IPS-18a (cell line): ENCODE measurements around the gene RIPK3.
"Not testable (repeated sequence)": the region's sequence is repeated elsewhere in the genome, so short reads cannot be mapped to it uniquely, and the experiment has no call there.

Source experiments
- H3K27ac ChIP-seq: one replicate; pipeline ENCODE4 v1.5.1; 2013; ENCODE audit warnings: low read length
- H3K27me3 ChIP-seq: one replicate; pipeline ENCODE4 v1.6.1; 2013; ENCODE audit warnings: mild to moderate bottlenecking, low read length; ENCODE audit not compliant: control insufficient read depth, insufficient read depth
- H3K36me3 ChIP-seq: one replicate; pipeline ENCODE4 v1.6.1; 2013; ENCODE audit warnings: low read depth, low read length; ENCODE audit not compliant: control insufficient read depth
- H3K4me1 ChIP-seq: one replicate; pipeline ENCODE4 v1.6.1; 2013; ENCODE audit warnings: low read depth, low read length; ENCODE audit not compliant: control insufficient read depth
- H3K4me3 ChIP-seq: one replicate; pipeline ENCODE4 v1.5.1; 2013; ENCODE audit warnings: low read length
- H3K9ac ChIP-seq: one replicate; pipeline ENCODE4 v1.6.1; 2013; ENCODE audit warnings: mild to moderate bottlenecking, low read length, moderate library complexity
- H3K9me3 ChIP-seq: one replicate; pipeline ENCODE4 v1.6.1; 2013; ENCODE audit warnings: low read depth, low read length; ENCODE audit not compliant: control insufficient read depth

Gene RIPK3

DNA sequence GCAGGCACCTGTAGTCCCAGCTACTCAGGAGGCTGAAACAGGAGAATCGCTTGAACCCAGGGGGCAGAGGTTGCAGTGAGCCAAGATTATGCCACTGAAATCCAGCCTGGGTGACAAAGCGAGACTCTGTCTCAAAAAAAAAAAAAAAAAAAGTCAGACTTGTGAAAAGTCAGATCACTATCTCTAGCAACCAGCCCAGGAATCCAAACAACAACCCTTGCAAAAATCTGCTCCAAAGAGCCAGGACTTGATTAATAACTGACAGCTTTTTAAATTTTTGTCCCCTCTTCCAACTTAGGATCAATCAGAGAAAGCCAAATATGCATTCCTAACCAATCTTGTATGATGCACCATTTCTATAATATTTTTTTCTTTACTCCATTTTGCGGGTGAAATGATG, 20.5 kb upstream of the RIPK3 start:
- Histone ChIP-seq H3K4me1 (peaks cover 1% of the 10 kb centered on the region), H3K27ac (no peak overlapping the region), H3K9me3 (no peaks in the 10 kb centered on the region), H3K27me3 (peaks cover 35% of the 10 kb centered on the region), H3K4me3 (no peak overlapping the region), H3K9ac (no peak overlapping the region), H3K36me3 (no peaks in the 10 kb centered on the region)

DNA sequence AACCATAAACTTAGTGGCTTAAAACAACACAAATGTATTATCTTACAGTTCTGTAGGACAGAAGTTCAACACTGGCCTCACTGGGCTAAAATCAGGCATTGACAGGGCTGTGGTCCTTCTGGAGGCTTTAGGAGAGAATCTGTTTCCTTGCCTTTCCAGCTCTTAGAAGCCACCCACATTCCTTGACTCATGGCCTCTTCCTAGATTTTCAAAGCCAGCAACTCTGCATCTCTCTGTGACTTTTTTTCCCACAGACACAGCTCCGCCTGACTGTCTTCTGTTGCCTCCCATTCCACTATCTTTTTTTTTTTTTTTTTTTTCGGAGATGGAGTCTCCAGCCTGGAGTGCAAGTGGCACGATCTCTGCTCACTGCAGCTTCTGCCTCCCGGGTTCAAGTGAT, 16.4 kb upstream of the RIPK3 start:
- no peaks in the 10 kb centered on the region for H3K9me3 ChIP-seq
- no peak overlapping the region for H3K9ac ChIP-seq
- H3K4me1 ChIP-seq, result no peaks in the 10 kb centered on the region
- H3K27ac ChIP-seq, result no peak overlapping the region
- H3K36me3 ChIP-seq, result no peaks in the 10 kb centered on the region
- H3K27me3 ChIP-seq, result peaks cover 42% of the 10 kb centered on the region
- H3K4me3 ChIP-seq, result no peak overlapping the region

- no peak overlapping the region for H3K4me3 ChIP-seq
- H3K4me1 ChIP-seq, result no peaks in the 10 kb centered on the region
- no peaks in the 10 kb centered on the region for H3K36me3 ChIP-seq
- H3K9ac ChIP-seq, result no peak overlapping the region
- H3K27me3 ChIP-seq, result peaks cover 48% of the 10 kb centered on the region
- H3K9me3 ChIP-seq, result no peaks in the 10 kb centered on the region
- H3K27ac ChIP-seq, result no peak overlapping the region
Observed at GRCh38 chr14:24355009-24355408, 15.2 kb upstream of the RIPK3 start.

- not testable (repeated sequence) for H3K36me3 ChIP-seq, H3K4me1 ChIP-seq, H3K9ac ChIP-seq, H3K27ac ChIP-seq, H3K9me3 ChIP-seq, H3K4me3 ChIP-seq
- peaks cover 53% of the 10 kb centered on the region for H3K27me3 ChIP-seq
Observed at GRCh38 chr14:24354482-24354825, 14.7 kb upstream of the RIPK3 start.

DNA sequence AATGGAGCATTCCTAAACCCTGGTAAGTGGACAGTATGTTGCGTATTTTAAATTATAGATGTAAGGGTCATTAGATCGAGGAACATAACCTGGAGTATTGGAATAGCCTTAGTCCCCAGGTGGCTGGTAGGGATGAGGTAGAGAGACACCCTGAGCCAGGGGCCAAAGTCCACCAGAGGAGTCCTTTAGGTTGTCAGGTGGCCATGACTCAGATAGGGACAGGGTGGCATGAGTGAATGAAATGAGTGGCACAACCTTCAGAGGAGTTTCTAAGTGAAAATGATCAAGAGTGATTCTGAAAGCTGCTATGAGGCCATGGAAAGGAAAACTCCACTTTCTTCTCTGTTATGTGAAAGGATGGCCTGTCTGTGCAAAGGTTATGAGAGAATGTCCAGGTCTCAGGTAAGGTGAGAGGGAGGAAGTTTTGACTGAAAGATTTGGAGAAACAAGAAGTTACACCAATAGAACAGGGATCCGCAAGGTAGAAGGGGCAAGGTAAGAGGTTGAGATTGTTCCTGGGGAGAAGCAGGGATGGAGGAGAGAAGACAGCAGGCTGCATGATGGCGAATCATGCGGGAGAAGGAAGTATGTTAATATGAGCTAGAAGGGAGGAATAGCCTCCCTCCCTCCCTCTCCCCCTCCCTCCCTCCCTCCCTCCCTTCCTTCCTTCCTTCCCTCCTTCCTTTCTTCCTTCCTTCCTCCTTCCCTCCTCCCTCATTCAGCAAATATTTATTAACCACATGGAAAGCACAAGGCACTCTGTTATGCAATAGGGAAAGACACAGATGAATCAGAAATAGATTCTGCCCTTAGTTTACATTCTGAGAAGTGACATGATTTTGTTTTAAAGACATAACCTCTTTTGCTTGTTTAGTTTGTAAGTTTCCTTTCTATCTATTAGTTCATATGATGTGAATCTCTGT, 14.0 kb upstream of the RIPK3 start:
- H3K9ac ChIP-seq, result no peak overlapping the region
- no peak overlapping the region for H3K27ac ChIP-seq
- no peak overlapping the region for H3K4me3 ChIP-seq
- no peaks in the 10 kb centered on the region for H3K9me3 ChIP-seq
- H3K27me3 ChIP-seq, result peaks cover 59% of the 10 kb centered on the region
- H3K36me3 ChIP-seq, result no peaks in the 10 kb centered on the region
- H3K4me1 ChIP-seq, result no peaks in the 10 kb centered on the region

DNA sequence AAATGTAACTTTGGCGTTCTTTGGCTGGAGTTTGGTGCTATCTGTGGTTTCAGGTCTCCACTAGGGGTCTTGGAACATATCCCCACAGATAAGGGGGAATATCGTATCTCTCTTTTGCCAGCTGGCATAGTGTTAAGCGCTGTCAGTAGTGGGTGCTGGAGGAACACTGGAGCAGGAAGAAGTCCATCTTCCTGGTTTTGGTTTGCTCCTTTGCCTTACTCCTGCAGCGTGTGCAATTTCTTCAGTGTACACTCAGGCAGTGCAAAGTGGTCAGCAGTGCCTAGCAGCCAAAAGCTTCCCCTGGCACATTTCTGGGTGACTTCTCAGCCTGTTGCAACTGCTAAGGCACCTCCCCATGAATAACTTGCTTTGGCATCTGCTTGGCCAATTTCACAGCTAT, 11.7 kb upstream of the RIPK3 start:
- Histone ChIP-seq H3K27me3 (peaks cover 61% of the 10 kb centered on the region), H3K27ac (no peak overlapping the region), H3K4me1 (no peaks in the 10 kb centered on the region), H3K36me3 (no peaks in the 10 kb centered on the region), H3K9me3 (no peaks in the 10 kb centered on the region), H3K9ac (no peak overlapping the region), H3K4me3 (no peak overlapping the region)

GRCh38 chr14:24349742-24350141, 10.0 kb upstream of the RIPK3 start:
- H3K4me3 ChIP-seq, result no peak overlapping the region
- H3K27ac ChIP-seq, result no peak overlapping the region
- H3K9me3 ChIP-seq, result no peaks in the 10 kb centered on the region
- no peaks in the 10 kb centered on the region for H3K4me1 ChIP-seq
- no peak overlapping the region for H3K9ac ChIP-seq
- H3K27me3 ChIP-seq, result peaks cover 64% of the 10 kb centered on the region
- H3K36me3 ChIP-seq, result no peaks in the 10 kb centered on the region

DNA sequence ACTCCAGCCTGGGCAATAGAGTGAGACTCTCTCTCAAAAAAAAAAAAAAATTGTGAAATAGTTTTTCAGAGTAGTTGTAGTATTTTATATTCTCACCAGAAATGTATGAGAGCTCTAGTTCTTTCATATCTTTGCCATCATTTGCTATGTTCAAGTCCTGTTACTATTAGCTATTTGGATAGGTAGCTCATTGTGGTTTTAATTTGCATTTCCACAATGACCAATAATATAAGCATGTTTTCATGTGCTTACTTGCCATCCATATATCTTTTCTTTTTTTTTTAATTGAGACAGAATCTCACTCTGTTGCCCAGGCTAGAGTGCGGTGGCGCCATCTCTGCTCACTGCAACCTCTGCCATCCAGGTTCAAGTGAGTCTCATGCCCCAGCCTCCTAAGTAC, 8.4 kb upstream of the RIPK3 start:
- Histone ChIP-seq H3K27me3 (peaks cover 69% of the 10 kb centered on the region), H3K9ac (no peak overlapping the region), H3K36me3 (no peaks in the 10 kb centered on the region), H3K27ac (no peak overlapping the region), H3K4me3 (no peak overlapping the region), H3K9me3 (no peaks in the 10 kb centered on the region), H3K4me1 (no peaks in the 10 kb centered on the region)

DNA sequence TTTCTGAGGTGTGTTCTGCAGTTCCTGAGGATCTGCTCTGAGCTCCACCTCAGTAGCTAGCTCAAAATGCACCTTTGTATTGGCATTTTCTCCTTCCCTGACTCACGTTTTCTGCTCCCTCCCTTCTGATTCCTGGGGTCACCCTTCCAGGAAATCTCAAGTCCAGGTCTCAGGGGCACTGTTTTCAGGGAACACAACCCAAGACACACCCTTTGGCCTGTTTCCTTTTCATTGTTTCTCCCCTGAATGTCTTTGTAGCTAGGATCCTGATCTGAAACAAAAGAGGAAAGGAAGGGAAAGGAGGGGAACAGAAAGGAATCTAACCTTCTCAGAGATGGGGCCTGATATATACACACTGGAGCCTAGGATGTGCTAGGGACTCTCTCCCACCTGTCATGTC, 7.3 kb upstream of the RIPK3 start:
- Histone ChIP-seq H3K4me3 (no peak overlapping the region), H3K4me1 (no peaks in the 10 kb centered on the region), H3K9ac (no peak overlapping the region), H3K9me3 (no peaks in the 10 kb centered on the region), H3K36me3 (no peaks in the 10 kb centered on the region), H3K27ac (no peak overlapping the region), H3K27me3 (peaks cover 65% of the 10 kb centered on the region)

DNA sequence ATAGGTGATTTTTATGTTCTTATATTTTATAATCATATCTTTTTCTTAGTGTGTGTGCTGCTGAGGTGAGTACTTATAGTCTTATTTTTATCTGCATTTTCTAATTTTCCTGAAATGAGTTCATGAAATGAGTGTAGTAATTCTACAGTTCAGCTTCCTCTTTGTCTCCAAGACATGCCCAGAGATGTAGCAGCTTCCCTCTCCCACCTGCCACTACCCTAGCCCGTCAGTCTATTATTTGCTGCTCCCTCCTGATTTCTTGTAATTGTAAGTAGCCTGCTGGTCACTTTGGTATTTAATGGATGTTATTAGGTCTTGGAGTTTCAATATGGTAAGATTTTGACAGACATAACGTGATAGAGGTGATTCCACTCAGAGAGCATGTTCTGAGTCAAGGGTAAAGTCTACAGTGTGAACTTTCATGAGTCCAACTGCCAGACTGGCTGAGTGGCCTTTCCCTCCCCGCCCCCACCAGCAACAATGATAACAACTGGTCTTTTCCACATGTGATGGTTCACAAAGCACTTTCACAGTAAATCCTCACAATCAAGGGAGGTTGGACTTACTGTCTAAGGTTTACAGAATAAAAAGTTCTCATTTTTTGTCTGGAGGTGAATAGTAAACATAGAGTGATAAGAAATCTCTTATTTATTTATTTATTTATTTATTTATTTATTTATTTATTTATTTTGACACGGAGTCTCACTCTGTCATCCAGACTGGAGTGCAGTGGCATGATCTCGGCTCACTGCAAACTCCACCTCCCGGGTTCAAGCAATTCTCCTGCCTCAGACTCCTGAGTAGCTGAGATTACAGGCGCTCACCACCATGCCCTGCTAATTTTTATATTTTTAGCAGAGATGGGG, 4.2 kb upstream of the RIPK3 start:
- no peaks in the 10 kb centered on the region for H3K9me3 ChIP-seq
- H3K27me3 ChIP-seq, result peaks cover 63% of the 10 kb centered on the region
- no peaks in the 10 kb centered on the region for H3K36me3 ChIP-seq
- H3K9ac ChIP-seq, result no peak overlapping the region
- no peaks in the 10 kb centered on the region for H3K4me1 ChIP-seq
- H3K27ac ChIP-seq, result no peak overlapping the region
- H3K4me3 ChIP-seq, result no peak overlapping the region

DNA sequence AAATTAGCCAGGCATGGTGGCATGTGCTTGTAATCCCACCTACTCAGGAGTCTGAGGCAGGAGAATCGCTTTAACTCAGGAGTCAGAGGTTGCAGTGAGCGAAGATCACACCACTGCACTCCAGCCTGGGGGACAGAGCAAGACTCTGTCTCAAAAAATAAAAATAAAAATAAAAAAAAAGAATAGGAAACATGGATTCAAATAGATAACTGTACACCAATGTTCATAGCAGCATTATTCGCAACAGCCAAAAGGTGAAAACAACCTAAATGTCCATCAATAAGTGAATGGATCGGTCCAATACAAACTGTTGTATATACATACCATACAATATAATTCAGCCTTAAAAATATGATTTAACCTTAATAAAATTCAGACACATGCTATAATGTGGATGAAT, 3.1 kb upstream of the RIPK3 start:
- peaks cover 70% of the 10 kb centered on the region for H3K27me3 ChIP-seq

More for the DNA sequence above, 3.1 kb upstream of the RIPK3 start:
- Histone ChIP-seq H3K9me3 (no peaks in the 10 kb centered on the region), H3K36me3 (no peaks in the 10 kb centered on the region), H3K4me1 (no peaks in the 10 kb centered on the region), H3K9ac (no peak overlapping the region), H3K27ac (no peak overlapping the region), H3K4me3 (no peak overlapping the region)
